Measurements from ENCODE around the gene METTL14. TPM values are rescaled to one million over a fixed set of nuclear protein-coding genes. Genes with fewer than 3 reads are reported as not detected.

The METTL14 gene
- total RNA-seq, 1 experiment from 2014 or later: 51.1 TPM

- no peak overlapping the region for H3K4me3 Mint-ChIP-seq
- H3K9me3 Mint-ChIP-seq: no peaks in the 10 kb centered on the region
- POLR2A ChIA-PET: no interaction called here
- no peaks in the 10 kb centered on the region for H3K27me3 Mint-ChIP-seq (ENCODE audit: low read depth)
- H3K4me1 Mint-ChIP-seq: peaks cover 9% of the 10 kb centered on the region
- ATAC-seq (no peak), DNase-seq (ENCODE audit: low spot score) (no peak)
- TF ChIP-seq NR2C2 (CRISPR knock-in tag; IDR thresholded peaks at IDR 0.05): no peak
- TF ChIP-seq TEAD1 (CRISPR knock-in tag; IDR thresholded peaks at IDR 0.05): no peak
- TF ChIP-seq HMGA2 (CRISPR knock-in tag; IDR thresholded peaks at IDR 0.05): no peak
- no peak for TF ChIP-seq EMX1 (CRISPR knock-in tag; IDR thresholded peaks at IDR 0.05)
- no peak for TF ChIP-seq ZNF121 (CRISPR knock-in tag; IDR thresholded peaks at IDR 0.05)
- TF ChIP-seq NFE2L1 (CRISPR knock-in tag; IDR thresholded peaks at IDR 0.05): no peak
- TF ChIP-seq ZNF138 (CRISPR knock-in tag; conservative IDR thresholded peaks at IDR 0.05): no peak
- TF ChIP-seq CDX4 (CRISPR knock-in tag; IDR thresholded peaks at IDR 0.05; ENCODE audit: borderline replicate concordance): no peak
- TF ChIP-seq MLX (CRISPR knock-in tag; IDR thresholded peaks at IDR 0.05): no peak
- no peak for TF ChIP-seq ZNF512 (CRISPR knock-in tag; IDR thresholded peaks at IDR 0.05; ENCODE audit: borderline replicate concordance)
- TF ChIP-seq CREM (CRISPR knock-in tag; IDR thresholded peaks at IDR 0.05): no peak
- no peak for TF ChIP-seq ARID4B (CRISPR knock-in tag; IDR thresholded peaks at IDR 0.05; ENCODE audit: borderline replicate concordance)
- TF ChIP-seq ZSCAN18 (CRISPR knock-in tag; IDR thresholded peaks at IDR 0.05): no peak
- no peak for TF ChIP-seq CTCF (IDR thresholded peaks at IDR 0.05)
- TF ChIP-seq ATF1 (CRISPR knock-in tag; IDR thresholded peaks at IDR 0.05): no peak
- no peak for TF ChIP-seq E2F1 (CRISPR knock-in tag; IDR thresholded peaks at IDR 0.05)
- no peak for TF ChIP-seq MAX (CRISPR knock-in tag; IDR thresholded peaks at IDR 0.05)
- no peak for TF ChIP-seq E2F5 (CRISPR knock-in tag; IDR thresholded peaks at IDR 0.05)
- no peak for TF ChIP-seq JUN (CRISPR knock-in tag; IDR thresholded peaks at IDR 0.05)
- no peak for TF ChIP-seq FOXP1 (CRISPR knock-in tag; IDR thresholded peaks at IDR 0.05; ENCODE audit: borderline replicate concordance)
- H3K36me3 Mint-ChIP-seq: peaks cover 19% of the 10 kb centered on the region
- CTCF ChIA-PET: no interaction called here
- H3K27ac Mint-ChIP-seq: no peak overlapping the region
Measured at GRCh38 chr4:118760493-118760892, 75.3 kb downstream of the METTL14 start.

Measured in WTC11 (cell line).